ENCODE data around the gene FAM222B.
"Not testable (repeated sequence)": the region's sequence is repeated elsewhere in the genome, so short reads cannot be mapped to it uniquely, and the experiment has no call there.

The FAM222B gene

GRCh38 chr17:28842282-28843012 is at the start of gene FAM222B:
TSS of gene FAM222B (minus strand) at chr17:28842790. CDS start at chr17:28766667, 76,123 bp downstream.
- peak; percentile 60 for DNase-seq (ENCODE audit: low read depth)

- DNase-seq (ENCODE audit: low read depth): no peak
Measured at GRCh38 chr17:28892024-28892423, 49.4 kb upstream of the FAM222B start.

DNA sequence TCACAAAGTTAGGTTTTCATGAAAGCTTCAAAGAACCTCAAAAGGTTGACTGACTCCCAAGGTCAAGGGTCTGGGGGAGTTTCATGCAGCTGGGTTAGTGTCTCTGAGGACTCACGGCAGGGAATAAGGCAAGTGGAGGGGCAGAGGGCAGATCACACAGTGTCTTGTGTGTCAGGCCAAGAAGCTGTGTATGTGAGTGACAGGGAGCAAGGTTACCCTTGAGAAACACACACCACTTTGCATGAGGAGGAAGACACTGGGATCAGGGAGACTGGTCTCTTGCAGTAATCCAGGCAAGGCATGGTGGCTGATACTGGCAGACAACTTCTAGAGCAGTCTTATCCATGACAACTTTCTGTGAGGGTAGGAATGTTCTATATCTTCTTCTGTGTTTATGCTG is 48.6 kb upstream of the FAM222B start:
- no peak for DNase-seq (ENCODE audit: low read depth)

DNA sequence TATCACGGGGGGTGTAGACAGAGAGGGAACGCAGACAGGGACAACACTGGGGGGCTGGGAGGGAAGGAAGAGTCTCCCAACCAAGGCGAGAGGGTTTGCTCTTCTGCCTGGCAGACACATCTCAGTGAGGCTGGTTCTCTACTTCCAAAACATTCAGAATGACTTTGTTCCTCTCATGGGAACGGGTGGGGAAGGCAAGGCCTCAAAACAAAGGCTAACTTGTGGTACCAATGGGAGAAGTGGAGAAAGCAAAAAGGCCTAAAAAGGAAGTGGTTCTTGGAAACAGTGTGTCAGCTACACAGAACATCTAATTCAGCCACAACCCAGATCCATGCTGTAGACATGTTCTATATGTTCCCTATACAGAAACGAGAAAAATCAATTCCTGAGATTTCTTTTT is 47.4 kb upstream of the FAM222B start:
- DNase-seq (ENCODE audit: low read depth): no peak

DNA sequence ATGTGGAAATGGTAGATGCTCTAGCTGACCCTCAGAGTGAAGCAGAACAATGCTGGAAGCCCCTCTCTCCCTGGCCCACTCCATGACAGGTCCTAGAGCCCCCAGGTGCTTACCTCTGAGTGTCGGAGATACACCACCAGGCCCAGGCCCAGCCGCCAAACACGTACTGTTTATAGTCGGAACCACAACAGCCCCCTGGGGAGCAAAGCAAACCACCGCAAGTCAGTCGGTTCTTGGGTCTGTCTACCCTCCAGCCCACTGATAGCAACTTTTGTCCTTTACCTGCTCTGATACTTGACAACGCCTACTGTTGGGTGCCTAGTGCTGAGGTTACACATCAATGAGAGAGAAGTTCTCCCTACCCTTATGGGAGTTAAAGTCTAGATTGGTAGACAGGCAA is 46.2 kb upstream of the FAM222B start:
- no peak for DNase-seq (ENCODE audit: low read depth)

- no peak for DNase-seq (ENCODE audit: low read depth)
Measured at GRCh38 chr17:28887871-28888471, 45.4 kb upstream of the FAM222B start.

GRCh38 chr17:28885951-28886350 is 43.4 kb upstream of the FAM222B start:
- no peak for DNase-seq (ENCODE audit: low read depth)

GRCh38 chr17:28885363-28885762 is 42.8 kb upstream of the FAM222B start:
- DNase-seq (ENCODE audit: low read depth): no peak

- DNase-seq (ENCODE audit: low read depth): no peak
Measured at GRCh38 chr17:28883967-28884702, 41.5 kb upstream of the FAM222B start.

DNA sequence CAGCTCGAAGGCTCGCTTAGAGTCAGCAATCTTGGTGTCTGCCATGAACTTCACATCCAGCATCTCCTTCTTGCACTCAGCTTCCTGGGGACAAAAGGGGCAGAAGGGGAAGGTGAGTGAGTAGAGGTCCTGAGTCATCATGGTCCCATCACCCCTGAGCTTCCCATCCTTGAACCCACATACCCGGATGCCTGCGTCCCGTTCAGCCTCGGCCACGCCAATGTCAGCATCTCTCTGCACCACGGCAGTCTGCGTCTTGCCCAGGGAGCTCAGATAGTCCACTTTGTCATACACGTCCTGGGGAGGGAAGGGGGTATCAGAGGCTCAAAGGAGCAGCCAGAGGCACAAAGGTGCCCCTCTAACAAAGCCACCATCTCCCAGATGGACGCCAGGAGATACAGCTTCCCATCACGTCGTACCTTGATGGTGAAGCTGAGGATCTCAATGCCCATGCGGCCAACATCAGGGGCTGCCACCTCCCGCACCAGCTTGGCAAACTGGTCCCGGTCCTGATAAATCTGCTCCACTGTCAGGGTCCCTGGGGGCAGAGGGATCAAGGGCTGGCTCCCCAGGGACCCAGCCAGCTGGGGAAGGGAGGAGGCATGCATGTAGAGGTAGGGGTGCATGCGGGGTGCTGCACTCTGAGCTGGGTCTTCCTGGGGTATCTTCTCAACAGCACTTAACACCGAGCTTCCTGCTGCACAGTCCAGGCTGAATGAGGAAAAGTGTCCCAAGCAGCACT is 39.7 kb upstream of the FAM222B start:
- DNase-seq (ENCODE audit: low read depth): no peak

GRCh38 chr17:28881533-28882056 is 39.0 kb upstream of the FAM222B start:
- DNase-seq (ENCODE audit: low read depth): no peak

GRCh38 chr17:28880572-28880945 is 38.0 kb upstream of the FAM222B start:
- DNase-seq (ENCODE audit: low read depth): no peak

- DNase-seq (ENCODE audit: low read depth): no peak
Measured at GRCh38 chr17:28879886-28880571, 37.4 kb upstream of the FAM222B start.

- peak; percentile 26 for DNase-seq (ENCODE audit: low read depth)
Measured at GRCh38 chr17:28878981-28879380, 36.4 kb upstream of the FAM222B start.

- DNase-seq (ENCODE audit: low read depth): no peak
Measured at GRCh38 chr17:28878158-28878910, 35.7 kb upstream of the FAM222B start.

- not testable (repeated sequence) for DNase-seq (ENCODE audit: low read depth)
Measured at GRCh38 chr17:28877150-28877711, 34.6 kb upstream of the FAM222B start.

DNA sequence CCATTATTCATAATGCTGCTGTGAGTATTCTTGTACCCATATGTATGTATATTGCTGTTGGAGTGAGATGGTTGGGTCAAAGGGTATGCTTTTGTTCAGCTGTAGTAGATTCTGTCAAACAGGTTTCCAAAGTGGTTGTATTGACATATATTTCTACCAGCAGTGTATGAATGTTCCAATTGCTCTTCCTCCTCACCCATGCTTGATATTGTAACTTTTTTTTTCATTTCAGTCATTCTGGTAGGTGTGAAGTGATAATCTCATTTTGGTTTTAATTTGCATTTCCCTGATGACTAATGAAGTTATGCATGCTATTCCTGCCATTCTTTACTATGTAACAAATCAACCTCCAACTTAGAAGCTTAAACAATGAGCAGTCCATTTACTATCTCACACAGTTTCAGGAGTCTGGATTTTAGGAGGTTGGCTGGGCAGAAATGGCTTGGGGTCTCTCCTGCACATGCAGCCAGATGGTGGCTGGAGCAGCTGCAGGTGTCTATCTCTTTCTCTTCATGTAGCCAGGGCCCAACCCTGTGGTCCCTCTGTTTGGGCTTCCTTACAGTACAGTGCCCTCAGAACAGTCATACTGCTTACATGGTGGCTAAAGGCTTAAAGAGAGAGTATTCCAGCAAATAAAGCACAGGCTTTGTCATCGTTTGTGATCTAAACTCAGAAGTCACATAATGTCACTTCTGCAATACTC is 33.4 kb upstream of the FAM222B start:
- DNase-seq (ENCODE audit: low read depth): no peak

DNA sequence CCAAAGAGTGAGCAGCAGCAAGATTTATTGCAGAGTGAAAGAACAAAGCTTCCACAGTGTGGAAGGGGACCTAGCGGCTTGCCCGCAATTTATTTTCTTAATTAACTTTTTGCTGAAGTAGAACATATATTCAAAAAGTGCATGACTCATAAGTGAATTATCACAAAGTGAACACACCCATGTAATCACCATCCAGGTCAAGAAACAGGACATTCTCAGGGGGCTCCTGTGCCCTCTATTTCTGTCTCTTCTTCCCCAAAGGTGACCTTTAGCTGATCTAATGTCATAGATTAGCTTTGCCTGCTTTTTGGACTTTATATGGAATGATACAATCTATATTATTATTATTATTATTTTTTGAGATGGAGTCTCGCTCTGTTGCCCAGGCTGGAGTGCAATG is 32.2 kb upstream of the FAM222B start:
- no peak for DNase-seq (ENCODE audit: low read depth)

- DNase-seq (ENCODE audit: low read depth): no peak
Measured at GRCh38 chr17:28873839-28874238, 31.2 kb upstream of the FAM222B start.

DNA sequence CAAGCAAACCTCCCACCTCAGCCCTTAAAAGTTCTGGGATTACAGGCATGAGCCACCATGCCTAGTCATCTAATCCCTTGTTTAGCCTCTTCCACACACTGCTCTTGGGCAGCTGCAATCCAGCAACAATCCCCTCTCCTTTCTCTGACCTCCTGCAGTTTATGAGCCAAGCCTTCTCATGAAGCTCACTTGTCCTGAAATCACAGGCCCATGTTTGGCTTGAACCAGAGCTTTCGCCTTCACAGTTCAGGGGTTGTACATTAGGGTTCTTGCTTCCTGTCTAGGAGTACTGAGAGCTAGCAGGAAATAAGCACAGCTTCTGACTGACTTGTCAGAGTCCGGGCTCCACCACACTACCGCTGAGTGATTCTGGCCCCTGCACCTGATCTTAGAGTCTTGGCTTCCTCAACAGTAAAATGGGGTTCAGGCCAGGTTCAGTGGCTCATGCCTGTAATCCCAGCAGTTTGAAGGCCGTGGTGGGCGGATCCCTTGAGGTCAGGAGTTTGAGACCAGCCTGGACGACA is 28.5 kb upstream of the FAM222B start:
- DNase-seq (ENCODE audit: low read depth): no peak
